Calu3 (cell line): ENCODE data around the gene AMPD3. TPM values are rescaled to one million over a fixed set of nuclear protein-coding genes. Genes with fewer than 3 reads are reported as not detected.

Experiments used
- BruUV-seq: library from RNA; stranded (reverse); fragments of 400-500 nt; replicated peaks from 2 replicates; lab custom pipeline; 2021; lab: Mats Ljungman, UMichigan
- CTCF ChIA-PET: fragments of 300-600 bp; sonication (Branson Sonifier 250); formaldehyde crosslinking; loops from one replicate; lab custom pipeline; 2022; ENCODE audit warnings: antibody characterized with exemption; lab: Charles Lee
- DNase-seq: peaks from one replicate; pipeline ENCODE4 v3.0.0; 2022
- H3K27ac Mint-ChIP-seq: one replicate; pipeline ENCODE4 v1.8.0; 2022; ENCODE audit warnings: mixed read lengths; ENCODE audit not compliant: unreplicated experiment
- H3K27me3 Mint-ChIP-seq: one replicate; pipeline ENCODE4 v1.8.0; 2022; ENCODE audit warnings: mixed read lengths; ENCODE audit not compliant: unreplicated experiment
- H3K36me3 Mint-ChIP-seq: one replicate; pipeline ENCODE4 v1.8.0; 2022; ENCODE audit warnings: mild to moderate bottlenecking, moderate library complexity, mixed read lengths; ENCODE audit not compliant: insufficient read depth, unreplicated experiment
- H3K4me1 Mint-ChIP-seq: one replicate; pipeline ENCODE4 v1.8.0; 2022; ENCODE audit warnings: mild to moderate bottlenecking, low read depth, mixed read lengths; ENCODE audit not compliant: unreplicated experiment
- H3K4me3 Mint-ChIP-seq: one replicate; pipeline ENCODE4 v1.8.0; 2022; ENCODE audit warnings: mild to moderate bottlenecking, low read depth, moderate library complexity, mixed read lengths; ENCODE audit not compliant: unreplicated experiment
- H3K9me3 Mint-ChIP-seq: one replicate; pipeline ENCODE4 v1.8.0; 2022; ENCODE audit warnings: low read depth, mixed read lengths; ENCODE audit not compliant: unreplicated experiment
- CTCF ChIP-seq: fragments of 200-600 bp; IDR thresholded peaks from one replicate; pipeline ENCODE4 v1.8.0; 2022; ENCODE audit warnings: antibody characterized with exemption; ENCODE audit not compliant: unreplicated experiment
- intact Hi-C: fragments of 100-400 bp; cut with micrococcal nuclease; formaldehyde crosslinking; loops from one replicate; pipeline ENCODE4 v1.10.0; 2022; ENCODE audit not compliant: unreplicated experiment
- total RNA-seq: library from RNA; stranded (reverse); gene quantifications from 2 replicates; pipeline ENCODE4 v1.2.3, GENCODE V29; 2022

The AMPD3 gene
- total RNA-seq, 1 experiment from 2014 or later, result 2.1 TPM

GRCh38 chr11:10498022-10498400, 42.9 kb downstream of the AMPD3 start:
- no TSS peak for BruUV-seq

GRCh38 chr11:10498426-10499250, 43.6 kb downstream of the AMPD3 start:
- Mint-ChIP-seq H3K27ac (no peak overlapping the region), H3K36me3 (no peaks in the 10 kb centered on the region), H3K4me3 (no peak overlapping the region), H3K27me3 (no peaks in the 10 kb centered on the region), H3K4me1 (no peaks in the 10 kb centered on the region), H3K9me3 (no peaks in the 10 kb centered on the region)
- intact Hi-C loops, result no loop called here
- TF ChIP-seq CTCF, result no peak
- CTCF ChIA-PET, result no interaction called here
- no TSS peak for BruUV-seq
- no peak for DNase-seq

More at GRCh38 chr11:10498022-10498400, 42.9 kb downstream of the AMPD3 start:
- Mint-ChIP-seq H3K9me3 (no peaks in the 10 kb centered on the region), H3K4me3 (no peak overlapping the region), H3K27ac (no peak overlapping the region), H3K36me3 (no peaks in the 10 kb centered on the region), H3K4me1 (no peaks in the 10 kb centered on the region), H3K27me3 (no peaks in the 10 kb centered on the region)
- intact Hi-C loops, result no loop called here
- no peak for TF ChIP-seq CTCF
- no peak for DNase-seq
- CTCF ChIA-PET, result no interaction called here

- H3K4me3 Mint-ChIP-seq, result no peak overlapping the region
- no TSS peak for BruUV-seq
- no peaks in the 10 kb centered on the region for H3K9me3 Mint-ChIP-seq
- H3K27ac Mint-ChIP-seq, result no peak overlapping the region
- CTCF ChIA-PET, result no interaction called here
- intact Hi-C loops, result no loop called here
- no peaks in the 10 kb centered on the region for H3K4me1 Mint-ChIP-seq
- TF ChIP-seq CTCF, result no peak
- no peak for DNase-seq
- no peaks in the 10 kb centered on the region for H3K36me3 Mint-ChIP-seq
- H3K27me3 Mint-ChIP-seq, result no peaks in the 10 kb centered on the region
These were observed 44.4 kb downstream of the AMPD3 start for GRCh38 chr11:10499452-10499851.

GRCh38 chr11:10499874-10500601, 45.0 kb downstream of the AMPD3 start:
- intact Hi-C loops, result no loop called here
- BruUV-seq, result no TSS peak
- Mint-ChIP-seq H3K27me3 (no peaks in the 10 kb centered on the region), H3K9me3 (no peaks in the 10 kb centered on the region), H3K4me1 (no peaks in the 10 kb centered on the region), H3K36me3 (no peaks in the 10 kb centered on the region), H3K4me3 (no peak overlapping the region), H3K27ac (no peak overlapping the region)
- no peak for DNase-seq
- CTCF ChIA-PET, result no interaction called here
- TF ChIP-seq CTCF, result no peak
